Upper lobe of left lung (tissue), 4 donors: ENCODE results near the gene PAPSS1.

ENCODE experiments used
- CTCF ChIP-seq, 6 experiments: fragments of 450-650 bp in 4 of 6; fragments of 200-600 bp in 2 of 6; sonication (generic) in 2 of 6; IDR thresholded peaks; one replicate each; pipeline ENCODE4 v1.5.1; 2016 to 2019; ENCODE audit warnings: antibody characterized with exemption in 6 of 6
- POLR2AphosphoS5 ChIP-seq, 2 donors: sonication (generic); formaldehyde crosslinking; IDR thresholded peaks; one replicate each; pipeline ENCODE4 v1.5.1; 2017; ENCODE audit warnings: antibody characterized with exemption in 2 of 2

- no peak for TF ChIP-seq POLR2AphosphoS5 (IDR thresholded peaks at IDR 0.05)
- TF ChIP-seq CTCF (IDR thresholded peaks at IDR 0.05), result no peak
These were observed 127.5 kb downstream of the PAPSS1 start for GRCh38 chr4:107592519-107592918.
